ENCODE results near the gene SLC17A9.

SLC17A9 gene, protein sequence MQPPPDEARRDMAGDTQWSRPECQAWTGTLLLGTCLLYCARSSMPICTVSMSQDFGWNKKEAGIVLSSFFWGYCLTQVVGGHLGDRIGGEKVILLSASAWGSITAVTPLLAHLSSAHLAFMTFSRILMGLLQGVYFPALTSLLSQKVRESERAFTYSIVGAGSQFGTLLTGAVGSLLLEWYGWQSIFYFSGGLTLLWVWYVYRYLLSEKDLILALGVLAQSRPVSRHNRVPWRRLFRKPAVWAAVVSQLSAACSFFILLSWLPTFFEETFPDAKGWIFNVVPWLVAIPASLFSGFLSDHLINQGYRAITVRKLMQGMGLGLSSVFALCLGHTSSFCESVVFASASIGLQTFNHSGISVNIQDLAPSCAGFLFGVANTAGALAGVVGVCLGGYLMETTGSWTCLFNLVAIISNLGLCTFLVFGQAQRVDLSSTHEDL

DNA sequence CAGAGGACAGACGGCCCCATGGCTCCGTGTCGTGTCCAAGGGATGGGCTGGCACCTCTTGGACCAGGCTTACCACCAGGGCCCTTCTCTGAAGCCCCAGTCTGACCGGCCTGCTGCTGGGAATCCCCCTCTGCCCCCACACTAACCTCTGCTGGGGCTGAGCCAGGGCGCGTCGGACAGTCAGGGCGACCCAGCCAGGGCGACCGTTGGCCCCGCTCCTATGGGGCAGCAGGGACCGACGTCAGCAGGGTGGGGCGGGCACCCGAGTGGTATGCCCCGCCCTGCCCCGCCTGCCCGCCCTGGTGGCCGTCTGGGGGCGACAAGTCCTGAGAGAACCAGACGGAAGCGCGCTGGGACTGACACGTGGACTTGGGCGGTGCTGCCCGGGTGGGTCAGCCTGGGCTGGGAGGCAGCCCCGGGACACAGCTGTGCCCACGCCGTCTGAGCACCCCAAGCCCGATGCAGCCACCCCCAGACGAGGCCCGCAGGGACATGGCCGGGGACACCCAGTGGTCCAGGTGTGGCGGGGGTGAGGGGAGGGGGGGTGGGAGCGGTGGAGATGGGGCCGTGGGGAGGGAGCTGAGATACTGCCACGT is at the start of gene SLC17A9:
Gene SLC17A9 (plus strand): TSS at position 337 of the 595 bp plus-strand sequence. CDS start 122 bp downstream, at position 459.
- peaks cover 6% of the 10 kb centered on the region for H3K9me3 Mint-ChIP-seq
- CTCF ChIA-PET = interaction anchor here (1.9 kb wide), 1 partner anchor 20 kb away, joined by 10 read pairs; no protein-coding TSS in a partner anchor
- peak within 1 kb of the TSS; percentile 80 for H3K4me3 Mint-ChIP-seq
- peak within 1 kb of the TSS; percentile 97 for H3K27ac Mint-ChIP-seq
- peaks cover 43% of the 10 kb centered on the region for H3K4me1 Mint-ChIP-seq
- peaks cover 40% of the 10 kb centered on the region for H3K36me3 Mint-ChIP-seq
- DNase-seq = peak; percentile 77
- H3K27me3 Mint-ChIP-seq = peaks cover 4% of the 10 kb centered on the region

DNA sequence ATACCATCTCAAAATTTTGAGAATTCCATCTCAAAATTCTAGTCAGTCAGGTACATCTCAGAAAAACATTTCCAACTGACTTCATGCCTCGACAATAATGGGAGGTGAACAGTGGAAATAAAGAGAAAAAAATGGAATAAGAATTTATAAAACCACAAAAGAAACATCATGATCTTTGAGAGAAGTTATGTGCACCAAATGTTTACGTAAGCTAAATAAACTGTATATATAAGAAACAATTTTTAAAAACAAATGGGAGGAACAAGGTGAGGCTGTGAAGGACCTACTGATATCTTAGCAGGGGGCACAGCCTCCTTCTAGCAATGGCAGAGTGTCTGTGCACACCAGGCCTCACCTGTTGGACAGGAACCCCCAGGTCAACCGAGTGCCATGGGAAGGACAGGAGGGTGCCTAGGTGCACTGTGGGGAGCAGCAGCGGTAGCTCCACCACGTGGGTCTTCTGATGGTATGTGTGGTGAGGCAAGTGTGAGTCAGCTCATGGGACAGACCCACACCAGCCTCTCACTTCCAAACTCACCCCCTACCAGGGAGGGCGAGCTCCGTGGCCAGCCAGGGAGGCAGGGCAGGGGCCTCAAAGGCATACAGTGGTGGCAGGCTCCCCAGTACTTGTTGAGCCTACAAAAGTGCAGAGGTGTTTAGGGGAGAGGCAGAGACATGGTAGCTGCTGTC is 49.4 kb upstream of the SLC17A9 start:
- no peaks in the 10 kb centered on the region for H3K9me3 Mint-ChIP-seq
- DNase-seq = no peak
- no peak overlapping the region for H3K27ac Mint-ChIP-seq
- CTCF ChIA-PET = interaction anchor here (1.2 to 7.3 kb wide), 5 partner anchors 10 to 35 kb away, joined by 3 to 46 read pairs (median 34); partner anchors contain the start of genes DIDO1 and GID8
- peaks cover 45% of the 10 kb centered on the region for H3K4me1 Mint-ChIP-seq
- H3K36me3 Mint-ChIP-seq = peaks cover 62% of the 10 kb centered on the region
- no peak overlapping the region for H3K4me3 Mint-ChIP-seq
- peaks cover 4% of the 10 kb centered on the region for H3K27me3 Mint-ChIP-seq

DNA sequence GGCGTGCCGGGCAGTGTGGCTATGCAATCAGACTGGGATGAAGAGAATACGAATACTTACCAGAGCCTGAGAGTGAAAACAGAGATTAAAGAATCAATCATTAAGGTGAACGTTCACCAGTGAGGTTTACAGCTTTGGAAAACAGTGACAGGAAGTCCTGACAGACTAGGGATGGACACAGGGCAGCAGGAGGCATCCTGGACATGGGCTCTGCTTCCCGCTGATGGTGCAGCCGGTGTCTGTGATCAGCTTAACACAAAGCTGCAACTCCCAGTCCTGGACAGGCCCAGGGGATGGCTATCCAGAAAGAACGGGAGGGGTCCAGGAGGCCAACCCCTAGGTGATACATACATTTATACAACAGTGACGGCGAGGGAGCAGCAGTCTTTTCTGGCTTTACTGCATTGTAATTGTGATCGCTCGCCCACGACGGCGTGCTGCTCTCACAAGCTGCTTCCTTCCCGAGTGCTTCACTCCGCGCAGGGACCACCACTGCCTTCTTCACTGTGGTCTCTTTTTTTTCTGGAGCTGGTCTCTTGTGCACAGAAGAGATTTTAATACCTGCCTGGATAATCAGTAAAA is 46.9 kb upstream of the SLC17A9 start:
- CTCF ChIA-PET = interaction anchor here (4.6 kb wide), 1 partner anchor 14 kb away, joined by 58 read pairs; no protein-coding TSS in a partner anchor
- H3K4me1 Mint-ChIP-seq = peaks cover 29% of the 10 kb centered on the region
- H3K27me3 Mint-ChIP-seq = no peaks in the 10 kb centered on the region
- no peak overlapping the region for H3K4me3 Mint-ChIP-seq
- peaks cover 67% of the 10 kb centered on the region for H3K36me3 Mint-ChIP-seq
- no peak overlapping the region for H3K27ac Mint-ChIP-seq
- H3K9me3 Mint-ChIP-seq = no peaks in the 10 kb centered on the region
- DNase-seq = no peak

DNA sequence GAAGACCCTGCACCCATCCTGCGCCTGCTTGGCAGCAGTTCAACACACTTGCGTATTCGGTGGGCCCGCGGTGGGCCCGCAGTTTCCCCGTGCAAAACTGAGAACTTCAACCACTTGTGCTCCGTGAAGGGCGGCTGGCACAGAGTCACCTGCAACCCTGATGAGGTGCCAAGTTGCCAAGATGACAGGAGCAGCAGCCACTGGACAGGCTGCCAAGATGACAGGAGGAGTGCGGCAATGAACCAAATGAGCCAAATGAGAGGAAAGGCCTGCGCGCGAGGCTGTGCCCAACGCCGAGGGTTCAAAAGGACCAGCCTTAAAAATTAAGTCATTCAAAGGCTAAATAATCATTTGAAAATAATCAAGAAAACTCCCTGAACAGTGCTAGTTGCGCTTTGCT is 46.3 kb upstream of the SLC17A9 start:
- Mint-ChIP-seq H3K27me3 (no peaks in the 10 kb centered on the region), H3K9me3 (no peaks in the 10 kb centered on the region), H3K4me3 (no peak overlapping the region), H3K36me3 (peaks cover 70% of the 10 kb centered on the region), H3K4me1 (peaks cover 23% of the 10 kb centered on the region), H3K27ac (no peak overlapping the region)
- CTCF ChIA-PET = interaction anchor here (1.5 to 4.6 kb wide), 2 partner anchors 9 to 13 kb away, joined by 4 to 58 read pairs; no protein-coding TSS in a partner anchor
- DNase-seq = no peak

DNA sequence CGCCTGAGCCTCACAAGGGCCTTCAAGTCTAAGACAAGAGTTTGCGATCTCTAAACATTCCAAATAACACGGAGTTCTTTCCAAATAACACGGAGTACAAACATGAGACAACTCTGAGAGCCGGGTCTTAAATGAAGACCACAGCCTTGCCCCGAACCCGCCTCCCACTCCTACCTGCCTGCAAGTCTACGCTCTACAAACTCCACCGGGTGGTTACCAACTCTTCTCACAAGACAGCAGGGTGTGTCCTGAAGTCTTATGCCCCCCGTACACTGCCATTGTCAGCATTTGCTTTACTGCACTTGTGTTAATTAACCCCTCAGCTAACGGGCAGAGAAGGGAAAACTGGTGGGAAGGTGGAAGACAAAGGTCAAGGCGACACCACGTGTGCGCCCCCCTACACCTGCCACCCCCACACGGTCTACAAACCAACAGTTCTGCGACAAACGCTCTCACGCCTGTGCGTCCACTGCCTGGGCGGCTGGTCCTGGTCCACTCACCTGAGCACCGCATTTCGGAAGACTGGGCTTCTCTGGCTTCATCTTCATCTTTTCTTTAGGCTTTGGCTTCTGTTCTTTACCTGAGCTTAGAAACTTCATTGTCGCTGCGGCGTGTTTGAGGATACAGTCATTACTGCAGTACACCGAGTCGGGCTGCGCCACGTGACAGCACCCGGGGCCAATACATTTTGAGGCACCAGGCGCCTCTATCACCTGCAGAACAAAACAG is 45.7 kb upstream of the SLC17A9 start:
- CTCF ChIA-PET = interaction anchor here (1.3 to 4.6 kb wide), 9 partner anchors 8 to 30 kb away, joined by 3 to 58 read pairs (median 6); no protein-coding TSS in a partner anchor
- Mint-ChIP-seq H3K27me3 (no peaks in the 10 kb centered on the region), H3K4me3 (no peak overlapping the region), H3K9me3 (no peaks in the 10 kb centered on the region), H3K27ac (no peak overlapping the region), H3K36me3 (peaks cover 74% of the 10 kb centered on the region), H3K4me1 (peaks cover 17% of the 10 kb centered on the region)
- DNase-seq = no peak

DNA sequence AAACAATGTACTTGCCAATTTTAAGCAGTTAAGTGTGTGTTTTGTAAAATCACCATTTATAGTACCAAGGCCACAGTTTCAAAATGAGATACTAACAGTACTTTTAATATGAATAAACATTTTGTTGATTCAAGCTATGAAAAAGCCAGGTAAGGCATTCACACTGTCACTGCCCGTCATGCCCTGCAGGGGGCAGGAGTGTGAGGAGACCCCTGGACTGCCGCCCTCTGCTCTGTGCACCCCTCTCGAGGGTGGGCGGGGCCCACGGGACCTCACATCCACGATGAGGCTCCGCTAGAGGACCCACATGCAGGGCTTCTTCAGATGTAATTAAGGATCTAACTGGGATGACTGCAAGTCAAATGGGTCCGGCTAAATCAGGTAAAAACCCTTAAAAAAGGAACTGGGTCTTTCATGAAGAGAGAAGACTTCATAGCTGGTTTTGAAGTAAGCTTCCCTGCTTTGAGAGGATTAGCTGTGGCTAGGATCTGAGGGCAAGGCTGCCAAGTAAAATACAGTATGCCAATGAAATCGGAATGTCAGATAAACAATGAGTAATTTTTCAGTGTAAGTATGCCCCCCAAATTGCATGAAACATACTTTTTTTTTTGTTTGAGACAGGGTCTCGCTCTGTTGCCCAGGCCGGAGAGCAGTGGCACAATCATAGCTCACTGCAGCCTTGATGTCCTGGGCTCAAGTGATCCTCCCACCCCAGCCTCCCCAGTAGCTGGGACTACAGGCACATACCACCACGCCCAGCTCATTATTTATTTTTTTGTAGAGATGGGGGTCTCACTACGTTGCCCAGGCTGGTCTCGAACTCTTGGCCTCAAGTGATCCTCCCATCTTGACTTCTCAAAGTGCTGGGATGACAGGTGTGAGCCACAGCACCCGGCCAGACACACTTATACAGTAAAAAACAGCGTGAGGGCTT is 44.9 kb upstream of the SLC17A9 start:
- no peaks in the 10 kb centered on the region for H3K9me3 Mint-ChIP-seq
- no peaks in the 10 kb centered on the region for H3K27me3 Mint-ChIP-seq
- peak; percentile 59 for DNase-seq
- H3K4me3 Mint-ChIP-seq = no peak overlapping the region
- H3K27ac Mint-ChIP-seq = no peak overlapping the region
- H3K36me3 Mint-ChIP-seq = peaks cover 71% of the 10 kb centered on the region
- CTCF ChIA-PET = interaction anchor here (0.6 to 4.6 kb wide), 13 partner anchors 9 to 106 kb away, joined by 3 to 58 read pairs (median 5); no protein-coding TSS in a partner anchor
- H3K4me1 Mint-ChIP-seq = peaks cover 16% of the 10 kb centered on the region

DNA sequence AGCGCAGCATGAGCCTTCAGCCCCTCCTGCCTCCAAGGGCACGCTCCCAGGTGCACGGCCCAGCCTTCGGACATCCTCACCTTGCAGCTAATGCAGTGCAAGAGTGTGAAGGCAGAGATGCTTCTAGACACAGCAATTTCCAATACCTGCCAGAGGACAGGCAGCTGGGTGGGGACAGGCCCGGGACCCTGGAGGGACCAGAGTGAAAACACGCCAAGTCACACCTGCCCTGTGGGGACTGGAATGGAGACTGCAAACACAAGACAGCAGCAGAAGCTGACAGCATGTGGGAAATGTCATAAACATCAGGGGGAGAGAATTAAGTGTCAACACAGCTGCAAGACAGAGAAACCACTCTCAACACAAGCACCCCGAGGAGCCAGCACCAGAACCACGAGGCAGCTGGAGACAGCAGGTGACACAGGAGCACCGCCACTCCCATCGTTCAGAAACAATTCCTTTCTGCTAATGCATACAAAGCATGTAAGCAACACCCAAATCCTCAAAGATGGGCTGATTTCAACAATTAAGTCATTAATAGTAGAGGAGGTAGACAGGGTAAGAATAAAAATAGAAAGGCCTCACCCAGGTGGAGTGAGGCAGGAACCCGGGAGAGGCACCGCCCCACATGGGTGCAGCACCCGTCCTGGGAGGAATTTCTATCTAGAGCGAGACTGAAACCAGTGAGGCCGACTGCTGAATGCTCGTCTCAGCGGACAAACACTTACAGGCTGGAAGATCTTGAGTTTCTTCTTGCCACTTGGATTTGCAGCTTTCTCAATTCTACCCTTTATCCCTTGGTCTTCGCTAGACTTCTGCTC is 43.3 kb upstream of the SLC17A9 start:
- CTCF ChIA-PET = interaction anchor here (1.7 to 4.6 kb wide), 3 partner anchors 10 to 100 kb away, joined by 5 to 58 read pairs (median 14); no protein-coding TSS in a partner anchor
- Mint-ChIP-seq H3K27me3 (no peaks in the 10 kb centered on the region), H3K4me1 (peaks cover 19% of the 10 kb centered on the region), H3K27ac (no peak overlapping the region), H3K4me3 (no peak overlapping the region), H3K36me3 (peaks cover 68% of the 10 kb centered on the region), H3K9me3 (no peaks in the 10 kb centered on the region)
- no peak for DNase-seq

DNA sequence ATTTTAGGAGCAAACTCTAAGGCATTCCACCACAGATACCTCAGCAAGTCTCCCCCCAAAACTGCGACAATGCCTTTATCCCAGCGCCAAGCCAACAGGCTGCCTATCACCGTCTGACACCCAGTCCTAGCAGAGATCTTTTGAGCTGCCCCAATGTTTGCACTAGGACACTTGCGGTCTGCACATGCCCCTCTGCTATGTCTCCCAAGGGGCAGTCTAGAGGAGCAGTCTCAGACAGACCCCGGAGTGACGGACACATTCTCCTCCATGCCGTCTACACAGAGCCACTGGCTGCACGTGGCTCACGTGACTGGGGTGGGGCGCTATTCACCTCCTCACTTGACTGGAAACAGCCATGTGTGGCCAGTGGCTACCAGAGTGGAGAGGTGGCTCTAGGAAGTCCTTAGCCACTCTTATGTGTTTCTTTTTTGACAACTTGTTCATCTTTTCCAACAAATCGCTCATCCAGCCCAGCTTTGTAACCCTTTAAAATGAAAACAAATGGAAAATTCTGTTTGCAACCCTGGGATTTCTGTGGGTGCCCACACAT is 42.2 kb upstream of the SLC17A9 start:
- CTCF ChIA-PET = interaction anchor here (1.0 kb wide), 1 partner anchor 62 kb away, joined by 3 read pairs; no protein-coding TSS in a partner anchor
- Mint-ChIP-seq H3K4me1 (peaks cover 28% of the 10 kb centered on the region), H3K36me3 (peaks cover 63% of the 10 kb centered on the region), H3K27me3 (no peaks in the 10 kb centered on the region), H3K4me3 (no peak overlapping the region), H3K27ac (peak overlapping the region; percentile 50), H3K9me3 (no peaks in the 10 kb centered on the region)
- DNase-seq = no peak

DNA sequence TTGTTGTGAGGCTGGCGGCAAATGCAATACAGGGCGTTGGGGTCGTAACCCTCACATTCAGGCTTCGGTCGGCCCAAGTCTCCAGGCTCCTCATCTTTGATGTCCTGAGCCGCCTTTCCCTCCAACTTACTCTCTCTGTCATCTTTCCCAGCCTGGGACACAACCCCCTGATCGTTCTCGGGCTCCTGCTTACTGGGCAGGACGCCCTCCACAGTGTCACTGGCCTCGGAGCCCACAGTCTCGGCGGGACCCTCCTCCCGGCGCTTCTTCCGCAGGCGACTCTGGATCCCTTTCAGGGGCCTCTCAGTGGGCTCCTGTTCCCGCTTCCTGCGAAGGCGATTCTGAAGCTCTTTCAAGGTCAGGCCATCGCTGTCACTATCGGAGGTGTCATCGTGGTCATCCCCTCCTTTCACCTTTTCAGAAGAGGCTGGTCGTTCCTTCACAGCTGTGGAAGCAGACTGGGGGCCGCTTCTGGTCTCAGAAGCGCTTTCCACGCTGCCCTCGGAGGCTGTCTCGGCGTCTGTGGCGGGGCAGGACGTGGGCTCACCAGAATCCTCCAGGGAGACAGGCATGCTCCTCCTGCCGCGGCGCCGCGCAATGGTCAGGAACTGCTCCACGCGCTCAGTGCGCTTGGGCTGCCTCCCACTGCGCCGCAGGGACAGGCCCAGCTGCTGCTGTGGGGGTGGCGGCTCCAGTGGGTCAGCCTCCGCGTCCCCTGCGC is 41.6 kb upstream of the SLC17A9 start:
- no peak overlapping the region for H3K4me3 Mint-ChIP-seq
- peaks cover 35% of the 10 kb centered on the region for H3K4me1 Mint-ChIP-seq
- H3K27ac Mint-ChIP-seq = peak overlapping the region; percentile 60
- DNase-seq = no peak
- H3K36me3 Mint-ChIP-seq = peaks cover 58% of the 10 kb centered on the region
- no peaks in the 10 kb centered on the region for H3K27me3 Mint-ChIP-seq
- no peaks in the 10 kb centered on the region for H3K9me3 Mint-ChIP-seq
- CTCF ChIA-PET = interaction anchor here (1.0 to 4.8 kb wide), 3 partner anchors 10 to 62 kb away, joined by 3 to 35 read pairs (median 4); no protein-coding TSS in a partner anchor

DNA sequence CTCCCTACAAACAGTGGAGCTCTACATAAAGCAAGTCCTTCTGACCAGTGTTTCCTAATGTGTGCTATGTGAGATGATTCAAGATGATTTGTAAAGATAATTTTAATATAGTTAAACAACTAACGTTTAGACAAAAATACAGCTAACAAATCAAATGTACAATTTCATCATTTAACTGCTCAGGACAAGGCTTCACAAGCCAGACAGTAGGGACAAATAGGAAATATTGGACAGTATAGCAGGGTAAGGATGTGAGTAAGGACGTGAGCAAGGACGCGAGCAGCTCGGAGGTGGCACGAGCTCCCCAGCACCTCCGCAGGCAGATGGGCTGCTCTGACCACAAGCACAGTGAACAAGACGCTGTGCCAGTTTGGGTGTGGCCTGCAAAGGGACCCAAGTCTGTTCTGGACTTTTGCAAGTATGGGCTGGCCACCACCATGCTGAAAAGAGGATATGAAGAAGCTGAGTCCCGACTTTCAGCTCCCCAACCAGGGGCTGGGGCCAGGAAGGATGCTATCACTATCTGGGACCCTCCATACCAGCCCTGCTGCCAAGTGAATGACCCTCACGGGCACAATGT is 40.7 kb upstream of the SLC17A9 start:
- no peak overlapping the region for H3K27ac Mint-ChIP-seq

More for the DNA sequence above, 40.7 kb upstream of the SLC17A9 start:
- Mint-ChIP-seq H3K36me3 (peaks cover 53% of the 10 kb centered on the region), H3K27me3 (no peaks in the 10 kb centered on the region), H3K4me3 (no peak overlapping the region), H3K4me1 (peaks cover 42% of the 10 kb centered on the region), H3K9me3 (no peaks in the 10 kb centered on the region)
- CTCF ChIA-PET = interaction anchor here (1.6 to 4.8 kb wide), 2 partner anchors 11 to 12 kb away, joined by 4 to 35 read pairs; no protein-coding TSS in a partner anchor
- no peak for DNase-seq

Measured in activated naive CD4-positive, alpha-beta T cell treated with anti-CD3 and anti-CD28 coated beads, Interleukin-2, amount 10 ng/mL, durations not matched to agents 7 days and 5 days (primary cell).